ENCODE data around the gene CDK5R2.

GRCh38 chr2:218961651-218962570, 2.4 kb downstream of the CDK5R2 start:
- no peak for TF ChIP-seq CTCF (conservative IDR thresholded peaks at IDR 0.05; ENCODE audit: low read depth, low read length)
- TF ChIP-seq EZH2 (IDR thresholded peaks at IDR 0.05; ENCODE audit: low read length, unreplicated experiment): no peak
- no peak for TF ChIP-seq EZH2phosphoT487 (IDR thresholded peaks at IDR 0.05; ENCODE audit: borderline replicate concordance, low read length)
